ENCODE measurements around the gene MEAK7. TPM values are rescaled to one million over a fixed set of nuclear protein-coding genes. Genes with fewer than 3 reads are reported as not detected.

Gene MEAK7
- total RNA-seq, 4 donors from 2014 or later: 7.9 to 30.5 (median 10.4) TPM

DNA sequence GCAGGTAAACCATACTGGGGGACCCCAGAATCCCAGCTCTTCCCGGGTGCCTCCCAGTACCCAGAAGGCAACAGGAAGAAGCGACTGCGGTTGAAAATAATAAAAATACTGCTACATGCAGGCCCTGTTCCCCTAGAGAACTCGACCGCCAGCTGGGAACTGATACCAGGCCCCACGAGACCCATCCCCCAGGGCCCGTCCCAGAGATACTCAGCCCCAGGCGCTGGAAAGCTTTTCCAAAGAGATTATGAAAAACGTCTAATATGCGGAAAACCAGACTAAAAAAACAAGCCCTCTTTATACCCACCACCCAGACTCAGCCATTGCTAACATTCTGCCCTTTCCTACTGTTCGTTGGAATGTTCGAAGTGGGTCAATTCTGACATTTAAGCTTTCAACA lies 12.9 kb upstream of the MEAK7 start:
- Histone ChIP-seq H3K4me1 (no peaks in the 10 kb centered on the region), H3K4me3 (no peak overlapping the region), H3K36me3 (no peaks in the 10 kb centered on the region), H3K27ac (no peak overlapping the region), H3K9me3 (no peaks in the 10 kb centered on the region), H3K27me3 (no peaks in the 10 kb centered on the region)
- no peak for ATAC-seq
- WGBS, 2 donors (ENCODE audit: low coverage in 1 of 2): 86% methylated on average over 6 to 8 of the region's 12 CpGs
- TF ChIP-seq POLR2A (IDR thresholded peaks at IDR 0.05) (no peak), POLR2AphosphoS5 (IDR thresholded peaks at IDR 0.05) (no peak), EP300 (IDR thresholded peaks at IDR 0.05) (no peak)
- TF ChIP-seq, protein P1, sequence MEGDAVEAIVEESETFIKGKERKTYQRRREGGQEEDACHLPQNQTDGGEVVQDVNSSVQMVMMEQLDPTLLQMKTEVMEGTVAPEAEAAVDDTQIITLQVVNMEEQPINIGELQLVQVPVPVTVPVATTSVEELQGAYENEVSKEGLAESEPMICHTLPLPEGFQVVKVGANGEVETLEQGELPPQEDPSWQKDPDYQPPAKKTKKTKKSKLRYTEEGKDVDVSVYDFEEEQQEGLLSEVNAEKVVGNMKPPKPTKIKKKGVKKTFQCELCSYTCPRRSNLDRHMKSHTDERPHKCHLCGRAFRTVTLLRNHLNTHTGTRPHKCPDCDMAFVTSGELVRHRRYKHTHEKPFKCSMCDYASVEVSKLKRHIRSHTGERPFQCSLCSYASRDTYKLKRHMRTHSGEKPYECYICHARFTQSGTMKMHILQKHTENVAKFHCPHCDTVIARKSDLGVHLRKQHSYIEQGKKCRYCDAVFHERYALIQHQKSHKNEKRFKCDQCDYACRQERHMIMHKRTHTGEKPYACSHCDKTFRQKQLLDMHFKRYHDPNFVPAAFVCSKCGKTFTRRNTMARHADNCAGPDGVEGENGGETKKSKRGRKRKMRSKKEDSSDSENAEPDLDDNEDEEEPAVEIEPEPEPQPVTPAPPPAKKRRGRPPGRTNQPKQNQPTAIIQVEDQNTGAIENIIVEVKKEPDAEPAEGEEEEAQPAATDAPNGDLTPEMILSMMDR (IDR thresholded peaks at IDR 0.05): no peak

GRCh38 chr16:84514874-84515835 lies 10.7 kb upstream of the MEAK7 start:
- TF ChIP-seq POLR2AphosphoS5 (IDR thresholded peaks at IDR 0.05): no peak
- TF ChIP-seq POLR2A (IDR thresholded peaks at IDR 0.05): no peak
- TF ChIP-seq, protein P1 (IDR thresholded peaks at IDR 0.05): no peak
- no peak for TF ChIP-seq EP300 (IDR thresholded peaks at IDR 0.05)
- 79 to 85% methylated on average over 10 to 16 of the region's 26 CpGs for WGBS, 2 donors (ENCODE audit: low coverage in 1 of 2)
- no peaks in the 10 kb centered on the region for H3K27me3 ChIP-seq
- ATAC-seq: no peak
- no peaks in the 10 kb centered on the region for H3K36me3 ChIP-seq
- peaks cover 0 to 8% (median 3%) of the 10 kb centered on the region in 3 donors for H3K4me1 ChIP-seq
- no peak overlapping the region for H3K27ac ChIP-seq
- H3K4me3 ChIP-seq: no peak overlapping the region
- no peaks in the 10 kb centered on the region for H3K9me3 ChIP-seq

DNA sequence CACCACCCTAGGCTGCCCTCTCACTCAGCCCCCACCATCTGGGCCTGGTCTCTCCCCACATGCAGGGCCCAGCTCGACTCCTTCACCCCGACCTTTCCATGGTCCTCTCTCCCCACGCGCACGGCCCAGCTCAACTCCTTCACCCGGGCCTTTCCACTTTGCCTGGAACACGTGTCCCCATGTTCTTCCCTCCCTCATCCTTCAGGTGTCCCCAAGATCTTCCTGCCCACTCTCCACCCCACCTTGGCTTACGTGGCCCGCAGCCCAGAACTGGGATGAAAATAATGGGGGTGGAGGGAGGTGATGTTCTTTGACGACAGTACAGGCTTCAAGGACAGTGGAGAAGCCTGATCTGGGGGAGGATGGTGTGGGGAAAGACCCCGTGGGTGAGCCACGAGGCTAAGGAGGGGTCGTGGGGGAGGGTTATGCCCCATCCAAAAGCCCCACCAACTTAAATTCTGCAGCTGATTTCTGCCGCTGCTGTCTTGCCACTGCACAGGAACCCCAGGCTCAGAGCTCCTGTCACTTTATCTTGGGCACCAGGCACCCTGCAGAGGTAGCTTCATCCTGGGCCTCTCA lies 9.9 kb upstream of the MEAK7 start:
- H3K27me3 ChIP-seq: no peaks in the 10 kb centered on the region
- no peak overlapping the region for H3K4me3 ChIP-seq
- 62 to 72% methylated on average over 6 to 10 of the region's 14 CpGs for WGBS, 2 donors (ENCODE audit: low coverage in 1 of 2)
- no peak for TF ChIP-seq POLR2A (IDR thresholded peaks at IDR 0.05)
- TF ChIP-seq POLR2AphosphoS5 (IDR thresholded peaks at IDR 0.05): no peak
- TF ChIP-seq, protein P1 (IDR thresholded peaks at IDR 0.05): no peak
- TF ChIP-seq EP300 (IDR thresholded peaks at IDR 0.05): no peak
- no peak overlapping the region for H3K27ac ChIP-seq
- H3K9me3 ChIP-seq: no peaks in the 10 kb centered on the region
- no peaks in the 10 kb centered on the region for H3K36me3 ChIP-seq
- ATAC-seq: no peak
- peaks cover 0 to 8% (median 3%) of the 10 kb centered on the region in 3 donors for H3K4me1 ChIP-seq

DNA sequence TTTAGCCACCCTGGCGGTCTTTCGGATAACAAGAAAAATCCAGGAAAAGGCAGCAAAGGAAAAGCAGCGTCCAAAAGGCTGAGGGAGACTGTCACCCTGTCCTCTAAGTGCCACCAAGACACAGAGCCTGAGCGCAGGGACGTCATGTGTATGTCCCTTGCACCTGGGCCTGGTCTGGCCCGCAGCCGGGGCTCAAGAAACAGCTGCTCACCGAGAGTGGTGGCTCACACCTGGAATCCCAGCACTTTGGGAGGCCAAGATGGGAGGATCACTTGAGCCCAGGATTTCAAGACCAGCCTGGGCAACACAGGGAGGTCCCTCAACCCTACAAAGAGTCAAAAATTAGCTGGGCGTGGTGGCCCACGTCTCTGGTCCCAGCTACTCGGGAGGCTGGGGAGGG lies 9.2 kb upstream of the MEAK7 start:
- Histone ChIP-seq H3K4me3 (no peak overlapping the region), H3K9me3 (no peaks in the 10 kb centered on the region), H3K36me3 (no peaks in the 10 kb centered on the region), H3K4me1 (peaks cover 0 to 8% (median 3%) of the 10 kb centered on the region in 3 donors), H3K27ac (no peak overlapping the region), H3K27me3 (no peaks in the 10 kb centered on the region)
- 71 to 74% methylated on average over 5 to 6 of the region's 11 CpGs for WGBS, 2 donors (ENCODE audit: low coverage in 1 of 2)
- ATAC-seq: no peak
- TF ChIP-seq EP300 (IDR thresholded peaks at IDR 0.05) (no peak), POLR2A (IDR thresholded peaks at IDR 0.05) (no peak)
- TF ChIP-seq, protein P1 (IDR thresholded peaks at IDR 0.05): no peak
